22Rv1 (cell line): Measurements from ENCODE around the gene PHF24.

Experiments
- ZFX ChIP-seq: fragments of 450-650 bp; IDR thresholded peaks from 2 replicates; pipeline ENCODE4 v1.6.1; 2017; ENCODE audit warnings: antibody characterized with exemption, borderline replicate concordance
- TF ChIP-seq, protein P1 (sequence below): fragments of 450-650 bp; IDR thresholded peaks from 2 replicates; pipeline ENCODE4 v1.5.1; 2017; ENCODE audit warnings: mild to moderate bottlenecking

DNA sequence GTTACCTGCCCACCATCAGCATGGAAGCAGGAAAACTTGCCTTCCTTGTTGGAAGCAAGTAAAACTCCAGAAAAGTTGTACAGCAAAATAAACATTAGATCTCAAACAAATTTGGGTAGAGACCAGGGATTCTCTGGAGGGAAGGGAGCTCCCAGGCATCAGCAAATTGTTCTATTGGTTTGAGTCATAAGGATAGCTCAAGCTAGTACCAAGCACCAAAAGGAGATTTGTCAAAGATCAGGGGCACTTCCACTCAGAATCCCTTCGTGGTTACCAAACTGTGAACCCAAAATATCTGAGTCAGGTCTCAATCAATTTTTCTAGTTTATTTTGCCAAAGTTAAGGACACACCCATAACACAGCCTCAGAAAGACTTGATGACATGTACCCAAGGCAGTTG is 69.3 kb downstream of the PHF24 start:
- TF ChIP-seq, protein P1, sequence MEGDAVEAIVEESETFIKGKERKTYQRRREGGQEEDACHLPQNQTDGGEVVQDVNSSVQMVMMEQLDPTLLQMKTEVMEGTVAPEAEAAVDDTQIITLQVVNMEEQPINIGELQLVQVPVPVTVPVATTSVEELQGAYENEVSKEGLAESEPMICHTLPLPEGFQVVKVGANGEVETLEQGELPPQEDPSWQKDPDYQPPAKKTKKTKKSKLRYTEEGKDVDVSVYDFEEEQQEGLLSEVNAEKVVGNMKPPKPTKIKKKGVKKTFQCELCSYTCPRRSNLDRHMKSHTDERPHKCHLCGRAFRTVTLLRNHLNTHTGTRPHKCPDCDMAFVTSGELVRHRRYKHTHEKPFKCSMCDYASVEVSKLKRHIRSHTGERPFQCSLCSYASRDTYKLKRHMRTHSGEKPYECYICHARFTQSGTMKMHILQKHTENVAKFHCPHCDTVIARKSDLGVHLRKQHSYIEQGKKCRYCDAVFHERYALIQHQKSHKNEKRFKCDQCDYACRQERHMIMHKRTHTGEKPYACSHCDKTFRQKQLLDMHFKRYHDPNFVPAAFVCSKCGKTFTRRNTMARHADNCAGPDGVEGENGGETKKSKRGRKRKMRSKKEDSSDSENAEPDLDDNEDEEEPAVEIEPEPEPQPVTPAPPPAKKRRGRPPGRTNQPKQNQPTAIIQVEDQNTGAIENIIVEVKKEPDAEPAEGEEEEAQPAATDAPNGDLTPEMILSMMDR = no peak
- no peak for TF ChIP-seq ZFX
